GM21786 (cell line): Measurements from ENCODE around the gene MUC21.

Experiments
- ATAC-seq: cut with Tn5 transposase; IDR thresholded peaks from one replicate; pipeline ENCODE4 v1.9.1; 2021; ENCODE audit not compliant: unreplicated experiment

Gene MUC21

DNA sequence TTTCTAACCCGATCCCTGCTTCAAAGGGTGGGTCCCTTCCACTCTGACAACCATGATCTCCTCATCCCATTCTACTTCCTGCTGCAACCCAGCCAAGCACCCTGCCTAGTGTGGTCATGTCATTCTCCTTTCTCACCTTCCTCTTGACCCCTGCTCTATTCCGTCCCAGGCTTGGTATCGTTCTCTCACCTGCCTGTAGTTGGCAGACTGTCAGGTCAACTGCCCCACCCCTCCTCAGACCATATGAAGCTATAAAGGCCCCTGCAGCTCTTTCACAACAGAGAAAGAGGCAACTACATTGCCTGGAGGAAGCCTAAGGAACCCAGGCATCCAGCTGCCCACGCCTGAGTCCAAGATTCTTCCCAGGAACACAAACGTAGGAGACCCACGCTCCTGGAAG, at the start of gene MUC21:
Gene MUC21 (plus strand): TSS at position 280 of the 400 bp plus-strand sequence. CDS start 241 bp downstream, outside the sequence.
- no peak for ATAC-seq

DNA sequence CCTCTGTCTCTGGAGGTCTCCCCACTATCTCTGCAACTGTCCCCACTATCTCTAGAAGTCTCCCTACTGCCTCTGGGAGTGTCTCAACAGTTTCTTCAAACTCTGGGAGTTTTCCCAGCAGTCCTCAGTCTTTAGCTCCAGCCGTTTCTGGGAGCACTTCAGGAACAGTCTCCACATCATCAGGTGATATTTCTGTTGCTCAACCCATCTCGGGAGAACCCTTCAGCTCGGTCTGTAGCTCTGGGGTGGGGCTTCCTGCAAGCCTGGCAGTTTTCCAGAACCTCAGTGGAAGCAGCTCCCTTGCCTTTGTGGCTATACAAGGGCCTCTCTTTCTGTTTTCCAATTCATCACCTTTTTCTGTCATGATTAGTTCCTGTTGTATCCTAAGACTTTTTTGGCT, 48.5 kb upstream of the MUC21 start:
- no peak for ATAC-seq

DNA sequence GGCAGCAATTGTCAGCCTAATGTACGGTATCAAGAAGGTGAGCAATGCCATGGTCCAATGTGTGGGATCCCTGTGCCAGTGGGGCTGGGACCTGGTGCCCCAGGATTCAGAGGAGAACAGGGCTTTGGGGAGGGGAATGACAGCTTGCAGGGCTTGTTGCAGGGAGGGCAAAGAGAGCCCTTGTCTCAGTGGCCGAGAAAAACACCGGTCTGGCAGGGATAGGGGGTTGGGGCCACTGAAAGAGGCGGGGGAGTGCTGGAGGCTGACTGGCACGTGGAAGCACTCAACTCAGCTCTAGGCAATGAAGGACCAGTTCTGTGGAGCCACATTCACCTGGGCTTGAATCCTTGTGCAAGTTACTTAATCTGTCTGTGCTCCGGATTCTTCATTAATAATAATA, 46.3 kb upstream of the MUC21 start:
- no peak for ATAC-seq

DNA sequence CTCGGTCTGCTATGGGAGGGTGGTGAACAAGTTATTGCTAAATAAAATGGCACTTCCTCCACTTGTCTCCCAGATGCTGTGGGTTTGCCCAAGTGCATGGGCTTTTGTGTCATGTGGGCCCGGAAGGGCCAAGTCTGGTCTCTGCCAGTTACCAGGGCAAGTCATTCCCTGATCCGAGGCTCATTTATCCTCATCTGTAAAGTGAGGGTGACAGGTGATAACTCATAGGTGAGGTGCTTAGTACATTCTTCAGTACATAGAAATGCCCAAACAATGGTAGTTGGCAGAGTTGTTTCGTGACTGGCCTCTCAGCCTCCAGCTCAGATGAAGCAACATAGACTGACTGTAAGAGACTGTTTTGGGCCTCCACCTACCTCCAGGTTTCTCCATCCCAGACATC, 44.8 kb upstream of the MUC21 start:
- ATAC-seq, result no peak

DNA sequence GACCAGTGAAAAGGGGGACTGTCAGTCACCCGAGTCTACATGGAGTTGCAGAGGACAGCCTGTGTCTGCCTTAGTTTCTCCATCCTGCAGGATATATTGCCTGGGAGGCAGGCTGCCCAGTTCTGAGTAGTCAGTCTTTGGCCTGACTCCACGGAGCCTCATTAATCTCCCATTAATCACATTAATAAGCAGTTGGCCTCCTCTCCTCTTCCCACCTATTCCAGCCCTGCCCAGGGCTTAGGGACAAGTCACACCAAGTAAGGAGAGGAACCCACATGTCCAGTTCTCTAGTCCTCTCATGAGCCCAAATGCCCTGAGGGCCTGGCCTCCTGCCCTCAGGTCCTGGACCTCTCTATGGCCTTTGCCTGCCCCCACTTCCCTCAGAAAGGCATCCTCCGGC, 44.0 kb upstream of the MUC21 start:
- no peak for ATAC-seq

DNA sequence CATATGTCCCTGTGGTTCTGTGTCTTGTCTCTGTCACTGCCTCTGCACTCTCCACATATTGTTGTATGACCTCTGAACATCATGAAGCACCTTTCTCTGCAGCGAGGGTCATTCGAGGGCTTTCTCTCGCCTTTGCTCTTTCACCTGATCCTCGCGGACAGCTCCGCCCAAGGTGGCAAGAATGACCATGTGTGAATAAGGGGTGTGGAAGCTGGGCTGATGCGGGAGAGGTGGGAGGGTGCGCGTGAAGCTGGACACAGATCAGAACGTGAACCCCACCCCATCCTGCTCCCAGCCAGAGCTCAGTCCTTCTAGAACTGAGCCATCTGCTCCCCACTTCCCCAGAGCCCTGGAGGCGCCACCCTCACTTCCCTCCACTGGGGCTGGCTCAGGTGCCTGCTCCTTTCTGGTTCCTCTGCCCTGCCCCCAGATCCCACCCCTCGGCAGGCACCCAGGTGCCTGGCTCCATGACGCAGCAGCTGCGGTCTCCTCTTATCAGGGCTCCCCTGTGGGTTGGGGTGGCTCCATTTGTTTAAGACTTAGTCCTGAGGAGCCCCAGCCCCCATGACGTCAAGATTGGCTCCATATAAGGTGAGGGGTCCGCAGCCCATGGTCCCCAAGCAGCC, 43.0 kb upstream of the MUC21 start, which contains the start of gene MUCL3:
Gene MUCL3 (plus strand): TSS at position 613 of the 626 bp plus-strand sequence. CDS start 27 bp downstream, outside the sequence.
- ATAC-seq, result no peak

DNA sequence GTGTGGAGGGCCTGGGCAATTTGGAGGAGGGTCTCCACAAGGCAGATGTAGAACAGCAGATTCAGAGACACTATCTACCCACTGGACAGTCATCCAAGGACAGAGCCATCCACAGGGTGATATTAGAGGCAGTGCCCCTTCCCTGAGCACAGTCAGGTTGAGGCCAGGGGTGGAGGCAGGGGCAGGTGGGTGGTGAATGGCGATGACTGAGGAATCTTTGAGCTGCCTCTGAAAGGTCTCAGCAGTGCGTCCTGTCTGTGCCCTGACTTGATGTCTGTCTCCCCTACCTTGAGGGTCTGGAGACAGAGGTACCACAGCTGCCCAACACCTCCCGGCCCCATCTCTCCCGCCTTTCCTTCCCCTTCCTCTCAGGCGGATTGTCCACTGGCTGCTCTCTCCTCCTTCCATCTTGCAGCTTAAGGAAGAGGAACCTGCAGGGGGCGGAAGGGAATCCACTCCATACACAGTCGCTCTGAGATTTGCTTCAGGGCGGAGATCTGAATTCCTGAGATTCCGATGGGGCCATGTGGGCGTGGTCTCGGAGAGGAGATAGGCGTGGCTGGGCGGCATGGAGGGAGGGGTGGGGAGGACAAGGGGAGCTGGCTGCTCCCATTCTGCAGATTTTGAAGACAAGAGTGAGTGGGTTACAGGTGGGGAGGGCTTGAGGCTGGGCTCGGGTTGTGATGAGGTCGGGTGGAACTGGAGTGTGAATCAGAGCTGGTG, 41.0 kb upstream of the MUC21 start:
- ATAC-seq, result no peak

DNA sequence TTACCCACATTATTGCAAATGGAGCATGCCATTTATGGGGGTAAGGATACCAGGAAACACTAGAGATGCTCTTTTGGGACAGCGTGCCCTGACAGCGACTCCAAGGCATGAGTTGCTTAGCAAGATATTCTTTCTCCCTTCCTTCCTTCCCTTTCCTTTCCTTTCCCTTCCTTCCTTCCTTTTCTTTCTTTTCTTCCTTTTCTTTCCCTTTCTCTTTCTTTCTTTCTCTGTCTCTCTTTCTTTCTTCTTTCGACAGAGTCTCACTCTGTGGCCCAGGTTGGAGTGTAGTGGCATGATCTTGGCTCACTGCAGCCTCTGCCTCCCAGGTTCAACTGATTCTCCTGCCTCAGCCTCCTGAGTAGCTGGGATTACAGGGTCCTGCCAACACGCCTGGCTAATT, 39.5 kb upstream of the MUC21 start:
- no peak for ATAC-seq

DNA sequence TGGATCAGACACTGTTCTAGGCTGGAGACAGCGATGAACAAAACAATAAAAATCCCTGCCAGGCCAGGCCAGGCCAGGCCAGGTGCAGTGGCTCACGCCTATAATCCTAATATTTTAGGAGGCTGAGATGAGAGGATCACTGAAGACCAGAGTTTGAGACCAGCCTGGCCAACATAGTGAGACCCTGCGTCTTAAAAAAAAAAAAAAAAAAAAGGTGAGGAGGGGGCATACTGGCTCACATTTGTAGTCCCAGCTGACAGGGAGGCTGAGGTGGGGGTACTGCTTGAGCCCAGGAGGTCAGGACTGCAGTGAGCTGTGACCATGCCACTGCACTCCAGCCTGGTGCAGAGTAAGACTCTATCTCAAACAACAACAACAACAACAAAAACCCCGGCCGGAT, 38.2 kb upstream of the MUC21 start:
- no peak for ATAC-seq

DNA sequence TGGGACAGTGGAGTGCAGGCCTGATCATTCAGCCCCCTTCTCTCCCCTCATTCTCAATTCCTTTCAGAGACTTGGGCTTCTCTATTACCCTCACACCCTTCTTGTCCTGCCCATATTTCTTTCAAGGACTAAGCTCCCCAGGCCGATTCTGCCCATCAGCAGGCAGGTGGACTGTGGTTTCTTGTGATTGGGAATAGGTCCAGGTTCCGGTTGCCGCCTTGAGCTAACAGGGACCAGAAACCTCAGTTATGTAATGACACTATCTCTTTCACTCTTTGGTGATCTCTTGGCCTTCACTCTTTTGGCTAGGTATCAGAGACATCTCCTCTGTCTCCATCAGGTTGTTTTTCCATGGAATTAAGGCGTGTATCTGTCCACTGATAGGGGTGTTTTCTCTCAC, 36.3 kb upstream of the MUC21 start:
- ATAC-seq, result no peak

DNA sequence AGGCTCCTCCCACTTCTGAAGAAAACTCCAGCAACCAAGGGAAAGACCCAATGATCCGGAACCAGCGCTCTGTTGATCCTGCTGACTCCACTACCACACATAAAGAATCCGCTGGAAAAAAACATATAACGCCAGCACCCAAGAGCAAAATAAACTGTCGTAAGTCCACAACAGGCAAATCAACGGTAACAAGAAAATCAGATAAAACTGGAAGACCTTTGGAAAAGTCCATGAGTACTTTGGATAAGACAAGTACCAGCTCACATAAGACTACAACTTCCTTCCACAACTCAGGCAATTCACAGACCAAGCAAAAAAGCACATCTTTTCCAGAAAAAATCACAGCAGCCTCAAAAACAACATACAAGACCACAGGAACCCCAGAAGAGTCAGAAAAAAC, 34.7 kb upstream of the MUC21 start:
- ATAC-seq, result no peak

DNA sequence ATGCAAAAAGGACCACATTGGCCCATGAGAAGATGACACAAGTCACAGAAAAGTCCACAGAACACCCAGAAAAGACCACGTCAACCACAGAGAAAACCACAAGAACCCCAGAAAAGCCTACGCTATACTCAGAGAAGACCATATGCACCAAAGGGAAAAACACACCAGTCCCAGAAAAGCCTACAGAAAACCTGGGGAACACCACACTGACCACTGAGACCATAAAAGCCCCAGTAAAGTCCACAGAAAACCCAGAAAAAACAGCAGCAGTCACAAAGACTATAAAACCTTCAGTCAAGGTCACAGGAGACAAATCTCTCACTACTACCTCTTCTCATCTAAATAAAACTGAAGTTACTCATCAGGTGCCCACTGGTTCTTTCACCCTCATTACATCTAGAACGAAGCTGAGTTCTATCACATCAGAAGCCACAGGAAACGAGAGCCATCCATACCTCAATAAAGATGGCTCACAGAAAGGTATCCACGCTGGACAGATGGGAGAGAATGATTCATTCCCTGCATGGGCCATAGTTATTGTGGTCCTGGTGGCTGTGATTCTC, 31.5 kb upstream of the MUC21 start:
- no peak for ATAC-seq

DNA sequence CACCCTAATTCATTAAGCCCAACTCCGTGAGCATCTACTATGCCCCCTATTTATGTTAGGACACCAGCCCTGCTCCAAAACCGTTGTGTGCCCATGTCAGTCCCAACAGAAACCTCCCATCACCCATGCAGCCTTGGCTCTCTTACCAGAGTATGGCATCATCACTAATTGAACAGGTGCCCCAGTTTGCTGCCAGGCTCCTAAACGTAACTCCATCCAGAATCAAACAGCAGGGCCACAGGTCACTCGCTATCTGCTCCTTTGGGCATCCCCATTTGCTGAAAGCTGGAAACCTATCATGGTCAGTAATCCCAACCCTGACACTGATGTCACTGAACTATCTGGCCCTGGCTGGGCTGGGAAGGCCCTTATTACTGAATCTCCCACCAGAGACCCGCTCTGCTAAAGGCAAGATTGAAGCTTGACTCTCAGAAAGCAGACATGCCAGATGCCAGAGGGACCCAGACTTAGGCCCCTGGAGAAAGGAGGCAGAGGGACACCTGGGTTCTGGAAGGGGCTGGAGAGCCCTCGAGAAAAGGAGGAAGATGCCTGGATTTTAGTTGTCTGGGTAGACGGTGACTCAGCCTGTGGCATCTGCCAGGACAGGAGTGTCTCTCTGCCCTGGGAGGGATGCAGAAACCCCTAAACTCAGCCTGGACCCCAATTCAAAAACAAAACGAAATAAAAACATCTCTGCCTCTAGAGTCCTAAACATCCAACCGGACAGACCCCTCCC, 28.7 kb upstream of the MUC21 start:
- ATAC-seq, result no peak

DNA sequence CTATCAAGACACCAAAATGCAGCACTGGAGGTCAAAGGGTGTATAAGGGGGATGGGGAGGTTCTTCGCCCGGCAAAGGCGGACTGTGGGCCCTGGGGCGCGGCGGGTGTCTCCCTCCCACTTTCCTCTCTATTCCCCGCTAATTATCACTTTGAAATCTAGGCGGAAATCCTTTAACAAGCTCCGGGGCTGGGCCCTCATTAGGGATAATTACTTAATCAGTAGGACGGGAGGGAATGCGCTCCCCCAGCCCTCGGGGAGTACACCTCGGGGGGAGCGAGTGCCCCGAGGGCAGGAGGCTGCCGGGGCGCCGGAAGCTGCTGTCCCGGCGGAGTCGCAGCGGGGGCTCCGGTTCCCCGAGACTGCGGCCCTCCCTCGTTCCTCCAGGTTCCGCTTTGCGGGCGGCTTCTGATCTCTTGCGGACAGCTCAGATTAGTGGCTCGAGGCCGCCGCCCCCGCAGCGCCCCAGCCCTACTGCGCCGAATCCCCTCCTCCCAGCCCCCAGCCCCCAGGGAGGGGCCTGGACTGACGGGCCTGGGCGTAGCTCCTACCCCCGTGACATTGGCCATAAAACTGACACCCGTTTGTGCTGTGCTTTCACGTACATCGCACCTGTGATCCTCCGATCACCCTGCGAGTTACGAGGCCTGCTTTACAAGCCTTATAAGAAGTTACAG, 28.0 kb upstream of the MUC21 start:
- no peak for ATAC-seq

DNA sequence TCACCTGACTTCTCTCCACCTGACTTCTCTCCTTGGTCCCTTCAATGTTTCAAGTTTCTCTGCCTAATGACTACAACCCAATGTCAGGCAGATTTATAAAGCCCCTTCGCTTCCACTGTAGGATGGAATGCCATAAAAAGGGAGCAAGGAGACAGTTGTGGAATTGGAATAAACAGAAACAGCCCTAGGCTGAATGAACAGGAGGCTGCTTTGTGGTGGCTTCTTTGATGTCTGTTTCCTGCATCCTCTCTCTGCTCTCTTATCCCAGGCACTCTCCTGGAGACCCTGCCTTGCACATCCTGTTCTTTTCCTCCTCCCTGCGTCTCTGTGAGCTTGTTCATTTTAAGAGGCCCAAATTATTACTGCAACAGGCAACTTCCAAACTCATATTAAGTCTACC, 25.8 kb upstream of the MUC21 start:
- ATAC-seq, result no peak

DNA sequence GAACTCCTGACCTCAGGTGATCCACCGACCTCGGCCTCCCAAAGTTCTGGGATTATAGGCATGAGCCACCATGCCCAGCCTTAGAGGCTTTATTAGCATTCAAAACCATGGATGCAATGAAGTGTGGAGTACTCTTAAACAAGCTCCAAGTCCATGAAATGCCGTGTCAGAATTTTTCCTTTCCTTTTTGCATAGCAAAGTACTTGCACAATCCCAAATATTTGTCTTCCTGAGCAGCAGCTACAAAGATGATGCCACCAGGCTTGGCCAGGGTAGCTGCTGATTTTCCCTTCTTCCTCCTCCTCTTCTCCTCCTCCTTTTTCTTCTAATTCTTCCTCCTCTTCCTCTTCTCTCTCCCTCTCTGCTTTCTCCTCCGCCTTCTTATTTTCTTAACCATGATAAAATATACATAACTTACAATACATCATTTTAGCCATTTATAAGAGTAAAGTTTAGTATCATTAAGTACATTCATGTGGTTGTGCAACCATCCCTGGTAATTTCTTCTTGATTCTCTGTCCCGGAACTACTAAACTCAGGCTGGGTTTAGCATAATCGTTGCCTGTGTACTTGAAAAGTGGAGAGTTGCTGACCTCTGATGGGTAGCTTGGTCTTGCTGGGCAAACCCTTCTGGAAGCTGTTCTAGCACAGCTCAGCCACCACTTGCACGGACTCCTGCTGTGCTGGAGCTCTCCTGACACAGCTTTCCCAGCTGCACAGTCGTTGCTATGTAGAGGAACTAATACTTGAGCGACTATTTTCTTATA, 22.4 kb upstream of the MUC21 start:
- no peak for ATAC-seq

DNA sequence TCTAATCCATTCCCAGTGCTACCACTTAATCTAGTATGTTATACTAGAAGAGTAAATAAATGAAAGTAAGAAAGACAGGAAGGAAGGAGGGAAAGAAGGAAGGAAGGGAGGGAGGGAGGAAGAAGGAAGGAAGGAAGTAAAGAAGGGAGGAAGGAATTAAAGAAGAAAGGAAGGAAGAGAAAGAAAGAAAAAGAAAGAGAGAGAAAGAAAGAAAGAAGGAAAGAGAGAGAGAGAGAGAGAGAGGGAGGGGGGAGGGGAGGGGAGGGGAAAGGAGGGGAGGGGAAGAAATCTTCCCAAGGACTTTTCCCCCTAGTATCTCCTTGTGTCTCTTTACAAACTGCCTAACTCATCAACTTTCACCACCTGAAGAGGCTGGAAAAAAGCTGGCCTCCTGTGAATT, 20.8 kb upstream of the MUC21 start:
- ATAC-seq, result no peak

DNA sequence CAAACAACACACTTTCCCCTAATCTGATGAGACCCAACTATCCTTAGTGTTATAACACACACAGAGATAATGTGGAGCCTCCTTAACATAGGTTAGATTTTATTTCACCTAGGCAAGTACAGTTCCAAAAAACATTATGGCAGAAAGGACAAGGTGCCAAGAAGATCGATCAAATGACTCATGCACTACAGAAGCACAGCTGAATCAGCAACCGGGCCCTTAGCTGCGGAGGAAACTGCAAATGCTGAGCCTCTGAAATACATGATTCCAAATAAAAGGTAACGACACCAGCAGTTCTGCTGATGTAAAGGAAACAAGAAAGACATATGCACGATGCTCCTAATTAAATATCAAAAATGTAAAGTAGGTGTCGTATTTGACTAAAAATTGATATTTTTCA, 19.9 kb upstream of the MUC21 start:
- no peak for ATAC-seq

DNA sequence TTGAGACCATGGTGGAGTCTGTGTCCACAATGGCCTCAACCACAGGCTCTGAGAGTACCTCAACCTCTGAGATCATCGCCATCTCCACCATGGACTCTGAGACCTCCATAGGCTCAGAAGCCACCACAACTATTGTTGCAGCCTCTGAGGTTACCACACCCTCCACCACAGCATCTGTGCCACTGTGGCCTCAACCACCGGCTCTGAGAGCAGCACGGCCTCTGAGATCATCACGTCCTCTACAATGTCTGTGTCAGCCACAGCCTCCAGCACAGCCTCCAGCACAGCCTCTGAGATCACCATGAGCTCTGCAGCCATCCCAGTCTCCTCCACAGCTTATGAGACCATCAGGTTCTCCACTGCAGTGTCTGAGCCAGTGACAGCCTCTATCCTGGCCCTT, 19.4 kb upstream of the MUC21 start:
- ATAC-seq, result no peak

DNA sequence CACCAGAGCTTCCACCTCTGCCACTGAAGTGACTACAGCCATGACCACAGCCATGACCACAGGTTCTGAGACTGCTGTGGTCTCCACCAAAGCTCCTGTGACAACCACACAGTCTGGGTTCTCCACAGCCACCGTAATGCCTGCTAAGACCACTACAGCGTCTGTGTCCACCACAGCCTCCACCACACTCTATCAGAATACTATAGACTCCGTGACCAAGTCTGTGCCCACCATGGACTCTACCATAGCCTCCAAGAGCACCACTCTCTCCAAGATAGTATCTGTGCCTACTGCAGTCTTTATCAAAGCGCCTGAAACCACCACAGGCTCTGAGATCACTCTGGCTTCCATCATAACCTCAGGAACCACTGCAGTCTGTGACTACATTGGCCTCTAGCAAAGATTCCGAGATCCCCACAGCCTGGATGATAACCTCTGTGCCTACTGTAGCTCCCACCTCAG, 18.3 kb upstream of the MUC21 start:
- no peak for ATAC-seq
